Right lobe of liver (tissue), 4 donors: ENCODE data around the gene ELP5.

ENCODE experiments used
- CTCF ChIP-seq, 4 donors: fragments of 200-600 bp in 3 of 4; fragments of 450-650 bp in 1 of 4; IDR thresholded peaks; one replicate each; pipeline versions ENCODE4 v1.5.1 to v1.8.0; 2016 to 2022; ENCODE audit warnings: antibody characterized with exemption in 4 of 4, mild to moderate bottlenecking in 2 of 4
- POLR2A ChIP-seq: fragments of 450-650 bp; IDR thresholded peaks from one replicate; pipeline ENCODE4 v1.6.1; 2017; ENCODE audit warnings: antibody characterized with exemption, mild to moderate bottlenecking
- donor health status: DM: no; HTN: no; CAD: no.
- donor health status: DM: no; HTN: no; CAD: no.
- donor health status: DM: no; HTN: yes; CAD: no.

GRCh38 chr17:7219229-7219811 lies 32.7 kb upstream of the ELP5 start:
- no peak for TF ChIP-seq CTCF (IDR thresholded peaks at IDR 0.05)
- TF ChIP-seq POLR2A = no peak
